ENCODE data around the gene LRRC17. TPM values are rescaled to one million over a fixed set of nuclear protein-coding genes. Genes with fewer than 3 reads are reported as not detected.
"Not testable (repeated sequence)": the region's sequence is repeated elsewhere in the genome, so short reads cannot be mapped to it uniquely, and the experiment has no call there.

LRRC17 gene
- total RNA-seq, 4 donors from 2014 or later, result 0.83 to 3.5 (median 2.6) TPM

DNA sequence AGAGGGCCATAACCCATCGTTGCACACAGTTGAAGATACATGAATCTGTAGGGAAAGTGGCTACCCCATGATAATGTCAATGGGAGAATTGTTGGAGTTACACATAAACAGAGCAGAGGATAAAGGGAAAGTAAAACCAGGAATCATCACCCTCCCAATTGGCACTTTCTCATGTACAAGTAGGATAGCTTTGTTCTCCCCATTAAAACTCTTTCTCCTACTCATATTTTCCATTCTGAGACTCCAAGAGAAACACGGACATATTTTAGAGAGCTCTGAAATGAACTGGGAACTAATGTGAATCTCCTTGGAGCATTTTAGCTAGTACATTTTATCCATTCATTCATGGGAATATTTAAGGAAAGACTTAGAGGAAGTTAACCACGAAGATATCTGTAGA, 17.2 kb upstream of the LRRC17 start:
- no peaks in the 10 kb centered on the region for H3K27me3 ChIP-seq
- H3K9me3 ChIP-seq, result no peaks in the 10 kb centered on the region
- peaks cover 21 to 64% (median 61%) of the 10 kb centered on the region in 4 donors for H3K4me1 ChIP-seq
- peak overlapping the region in 3 of 4 donors; percentile 15 to 42 (median 17) for H3K27ac ChIP-seq (replicated peaks in 1 of 4)
- no peaks in the 10 kb centered on the region for H3K36me3 ChIP-seq
- intact Hi-C loops (cut with DNase I), result no loop called here
- no peak for TF ChIP-seq EP300 (IDR thresholded peaks at IDR 0.05)
- no peak for TF ChIP-seq POLR2A (IDR thresholded peaks at IDR 0.05; ENCODE audit: low read depth)
- TF ChIP-seq, protein P1, sequence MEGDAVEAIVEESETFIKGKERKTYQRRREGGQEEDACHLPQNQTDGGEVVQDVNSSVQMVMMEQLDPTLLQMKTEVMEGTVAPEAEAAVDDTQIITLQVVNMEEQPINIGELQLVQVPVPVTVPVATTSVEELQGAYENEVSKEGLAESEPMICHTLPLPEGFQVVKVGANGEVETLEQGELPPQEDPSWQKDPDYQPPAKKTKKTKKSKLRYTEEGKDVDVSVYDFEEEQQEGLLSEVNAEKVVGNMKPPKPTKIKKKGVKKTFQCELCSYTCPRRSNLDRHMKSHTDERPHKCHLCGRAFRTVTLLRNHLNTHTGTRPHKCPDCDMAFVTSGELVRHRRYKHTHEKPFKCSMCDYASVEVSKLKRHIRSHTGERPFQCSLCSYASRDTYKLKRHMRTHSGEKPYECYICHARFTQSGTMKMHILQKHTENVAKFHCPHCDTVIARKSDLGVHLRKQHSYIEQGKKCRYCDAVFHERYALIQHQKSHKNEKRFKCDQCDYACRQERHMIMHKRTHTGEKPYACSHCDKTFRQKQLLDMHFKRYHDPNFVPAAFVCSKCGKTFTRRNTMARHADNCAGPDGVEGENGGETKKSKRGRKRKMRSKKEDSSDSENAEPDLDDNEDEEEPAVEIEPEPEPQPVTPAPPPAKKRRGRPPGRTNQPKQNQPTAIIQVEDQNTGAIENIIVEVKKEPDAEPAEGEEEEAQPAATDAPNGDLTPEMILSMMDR (IDR thresholded peaks at IDR 0.05), result no peak
- no peak for TF ChIP-seq POLR2AphosphoS5 (IDR thresholded peaks at IDR 0.05)
- DNase-seq (ENCODE audit: extremely low spot score), result no peak
- 29% methylated on average over 3 of the region's 3 CpGs for WGBS
- H3K4me3 ChIP-seq, result no peak overlapping the region

- no peaks in the 10 kb centered on the region for H3K9me3 ChIP-seq
- TF ChIP-seq POLR2AphosphoS5 (IDR thresholded peaks at IDR 0.05), result no peak
- H3K4me3 ChIP-seq, result no peak overlapping the region
- peaks cover 19 to 54% (median 51%) of the 10 kb centered on the region in 4 donors for H3K4me1 ChIP-seq
- intact Hi-C loops (cut with DNase I), result no loop called here
- peak overlapping the region in 2 of 4 donors; percentile 15 to 42 for H3K27ac ChIP-seq (replicated peaks in 1 of 4)
- no peaks in the 10 kb centered on the region for H3K36me3 ChIP-seq
- DNase-seq (ENCODE audit: extremely low spot score), result no peak
- no peaks in the 10 kb centered on the region for H3K27me3 ChIP-seq
These were observed 16.2 kb upstream of the LRRC17 start for GRCh38 chr7:102896585-102896984.

DNA sequence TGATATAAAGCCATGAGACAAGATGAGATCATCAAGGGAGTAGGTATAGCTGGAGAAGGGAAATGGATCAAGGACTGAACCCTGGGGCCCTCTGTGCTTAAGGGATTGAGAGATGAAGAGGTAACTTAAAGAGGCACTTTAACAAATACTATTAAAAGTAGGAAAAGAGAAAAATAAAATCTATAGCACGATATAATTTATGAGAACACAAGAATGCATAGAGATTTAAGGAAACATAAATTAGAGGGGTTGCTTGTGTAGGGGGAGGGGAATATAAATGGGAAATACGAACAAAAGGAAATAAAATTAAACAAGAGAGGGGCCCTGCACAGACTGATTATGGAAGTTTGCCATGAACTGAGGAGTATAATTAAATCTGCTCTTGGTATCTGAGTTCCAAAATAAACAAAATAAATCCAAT, 15.6 kb upstream of the LRRC17 start:
- no peak overlapping the region for H3K27ac ChIP-seq (replicated peaks in 1 of 4)
- intact Hi-C loops (cut with DNase I), result no loop called here
- H3K4me3 ChIP-seq, result no peak overlapping the region
- peaks cover 13 to 48% (median 46%) of the 10 kb centered on the region in 4 donors for H3K4me1 ChIP-seq
- H3K27me3 ChIP-seq, result no peaks in the 10 kb centered on the region
- H3K36me3 ChIP-seq, result no peaks in the 10 kb centered on the region
- WGBS, result 31% methylated on average over 2 of the region's 2 CpGs
- no peaks in the 10 kb centered on the region for H3K9me3 ChIP-seq
- DNase-seq (ENCODE audit: extremely low spot score), result no peak
- no peak for TF ChIP-seq EP300 (IDR thresholded peaks at IDR 0.05)
- TF ChIP-seq, protein P1 (IDR thresholded peaks at IDR 0.05), result no peak

DNA sequence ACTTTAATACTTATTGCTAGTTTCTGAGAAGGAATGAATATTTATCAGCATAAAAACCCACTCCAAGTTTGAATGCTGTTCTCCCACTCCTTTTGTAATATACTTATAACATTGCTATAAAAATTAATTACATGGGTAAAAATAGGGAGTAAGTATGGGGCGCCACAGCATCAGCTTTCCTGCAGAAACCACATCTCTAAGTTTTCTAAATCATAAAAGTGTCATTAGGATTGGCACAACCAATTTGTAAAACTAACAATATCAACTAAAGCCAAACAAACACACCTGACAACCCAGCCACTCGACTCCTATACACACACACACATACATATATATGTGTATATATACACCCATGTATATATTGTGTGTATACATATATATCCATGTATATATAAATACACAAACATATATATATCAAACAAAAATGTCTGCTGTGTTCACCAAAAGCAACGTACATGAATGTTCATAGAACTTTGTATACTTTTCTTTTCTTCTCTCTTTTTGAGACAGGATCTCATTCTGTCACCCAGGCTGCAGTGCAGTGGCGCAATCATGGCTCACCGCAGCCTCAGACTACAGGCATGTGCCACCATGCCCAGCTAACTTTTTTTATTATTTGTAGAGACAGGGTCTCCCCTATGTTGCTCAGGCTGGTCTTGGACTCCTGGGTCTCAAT, 14.8 kb upstream of the LRRC17 start:
- TF ChIP-seq, protein P1 (IDR thresholded peaks at IDR 0.05), result no peak
- H3K27me3 ChIP-seq, result no peaks in the 10 kb centered on the region
- intact Hi-C loops (cut with DNase I), result no loop called here
- no peak overlapping the region for H3K27ac ChIP-seq (replicated peaks in 1 of 4)
- no peaks in the 10 kb centered on the region for H3K36me3 ChIP-seq
- no peak overlapping the region for H3K4me3 ChIP-seq
- H3K4me1 ChIP-seq, result peaks cover 8 to 40% (median 40%) of the 10 kb centered on the region in 4 donors
- no peaks in the 10 kb centered on the region for H3K9me3 ChIP-seq
- 84% methylated on average over 5 of the region's 5 CpGs for WGBS
- no peak for DNase-seq (ENCODE audit: extremely low spot score)

GRCh38 chr7:102898532-102898859, 14.3 kb upstream of the LRRC17 start:
- Histone ChIP-seq H3K36me3 (no peaks in the 10 kb centered on the region), H3K4me1 (peaks cover 8 to 37% (median 36%) of the 10 kb centered on the region in 4 donors), H3K27me3 (no peaks in the 10 kb centered on the region), H3K4me3 (no peak overlapping the region), H3K9me3 (no peaks in the 10 kb centered on the region), H3K27ac (replicated peaks in 1 of 4) (no peak overlapping the region)
- WGBS, result 82% methylated on average over 5 of the region's 5 CpGs
- TF ChIP-seq, protein P1 (IDR thresholded peaks at IDR 0.05), result no peak
- TF ChIP-seq POLR2AphosphoS5 (IDR thresholded peaks at IDR 0.05) (no peak), EP300 (IDR thresholded peaks at IDR 0.05) (no peak), POLR2A (IDR thresholded peaks at IDR 0.05; ENCODE audit: low read depth) (no peak)
- no peak for DNase-seq (ENCODE audit: extremely low spot score)
- intact Hi-C loops (cut with DNase I), result no loop called here

DNA sequence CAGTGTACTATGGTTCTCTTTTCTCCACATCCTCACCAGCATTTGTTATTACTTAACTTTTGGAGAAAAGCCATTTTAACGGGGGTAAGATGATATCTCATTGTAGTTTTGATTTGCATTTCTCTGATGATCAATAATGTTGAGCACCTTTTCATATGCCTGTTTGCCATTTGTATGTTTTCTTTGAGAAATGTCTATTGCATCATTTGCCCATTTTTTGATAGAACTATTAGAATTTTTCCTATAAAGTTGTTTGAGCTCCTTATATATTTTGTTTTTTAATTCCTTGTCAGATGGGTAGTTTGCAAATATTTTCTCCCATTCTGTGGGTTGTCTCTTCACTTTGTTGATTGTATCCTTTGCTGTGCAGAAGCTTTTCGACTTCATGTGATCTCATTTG, 10.7 kb upstream of the LRRC17 start:
- H3K36me3 ChIP-seq; H3K27ac ChIP-seq (replicated peaks in 1 of 4); DNase-seq (ENCODE audit: extremely low spot score); intact Hi-C loops (cut with DNase I); H3K4me3 ChIP-seq; H3K9me3 ChIP-seq; H3K27me3 ChIP-seq: not testable (repeated sequence)
- H3K4me1 ChIP-seq, result peaks cover 8 to 15% (median 11%) of the 10 kb centered on the region in 4 donors
- WGBS, result 91% methylated on average over 2 of the region's 2 CpGs

DNA sequence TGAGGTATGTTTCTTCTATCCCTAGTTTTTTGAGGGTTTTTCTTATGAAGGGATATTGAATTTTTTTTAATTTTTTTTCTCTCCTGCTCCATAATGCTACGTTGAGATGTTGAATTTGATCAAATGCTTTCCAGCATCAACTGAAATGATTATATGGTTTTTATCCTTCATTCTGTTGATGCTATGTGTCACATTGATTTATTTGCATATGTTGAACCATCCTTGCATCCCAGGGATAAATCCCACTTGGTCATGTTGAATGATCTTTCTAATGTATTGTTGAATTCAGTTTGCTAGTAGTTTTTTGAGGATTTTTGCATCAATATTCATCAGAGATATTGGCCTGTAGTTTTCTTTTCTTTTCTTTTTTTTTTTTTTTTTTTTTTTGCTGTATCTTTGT, 9.2 kb upstream of the LRRC17 start:
- H3K4me1 ChIP-seq; H3K4me3 ChIP-seq; H3K9me3 ChIP-seq; intact Hi-C loops (cut with DNase I); DNase-seq (ENCODE audit: extremely low spot score); H3K27me3 ChIP-seq; H3K27ac ChIP-seq (replicated peaks in 1 of 4); H3K36me3 ChIP-seq: not testable (repeated sequence)
- 97% methylated on average over 1 of the region's 1 CpG for WGBS

All from esophagus muscularis mucosa (tissue), 4 donors.